ENCODE results near the gene PGLYRP2. TPM values are rescaled to one million over a fixed set of nuclear protein-coding genes. Genes with fewer than 3 reads are reported as not detected.

The PGLYRP2 gene
- total RNA-seq, result not detected

DNA sequence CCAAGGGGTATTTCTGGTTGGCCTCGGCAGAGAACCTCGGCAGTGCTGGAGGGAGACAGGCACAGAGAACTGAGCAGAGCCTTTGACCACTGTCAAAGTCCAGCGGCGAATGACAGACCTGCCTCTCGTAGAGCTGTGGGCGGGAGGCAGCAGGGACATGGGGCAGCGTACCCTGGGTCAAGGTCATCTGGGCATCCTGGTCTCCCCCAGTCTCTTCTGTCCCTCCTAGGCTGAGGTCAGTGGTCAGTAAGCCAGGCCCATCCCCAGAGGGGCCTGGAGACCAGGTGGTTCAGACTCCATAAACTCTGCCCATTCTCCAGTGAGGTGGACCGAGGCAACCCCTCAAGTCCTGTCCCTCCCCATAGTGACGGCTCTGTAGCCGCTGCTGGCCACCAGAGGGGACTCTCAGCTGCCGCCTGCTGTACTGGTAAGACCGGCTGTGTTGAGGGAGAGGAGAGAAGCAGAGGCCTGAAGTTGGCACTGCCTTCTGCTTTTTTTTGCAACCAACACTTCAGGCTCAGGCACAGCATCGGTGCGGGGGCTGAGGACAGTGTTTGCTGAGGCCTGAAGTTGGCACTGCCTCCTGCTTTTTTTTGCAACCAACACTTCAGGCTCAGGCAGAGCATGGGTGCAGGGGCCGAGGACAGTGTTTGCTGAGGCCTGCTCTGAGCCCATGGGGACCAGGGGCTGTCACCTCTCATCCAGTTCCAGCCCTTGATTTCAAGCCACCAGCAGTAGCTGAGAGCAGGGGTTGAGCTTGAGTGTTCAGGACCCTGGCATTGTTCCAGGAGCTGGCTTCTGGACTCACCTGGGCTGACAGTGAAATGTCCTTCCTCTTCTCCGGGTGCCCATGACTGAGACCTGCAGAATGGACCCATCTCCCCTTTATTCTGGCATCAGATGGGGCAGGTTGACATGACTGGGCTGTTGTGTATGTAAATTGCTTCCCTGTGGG lies at the start of gene PGLYRP2:
TSS of gene PGLYRP2 (minus strand) at position 111 of the 955 bp plus-strand sequence. CDS start 130 bp downstream, outside the sequence.
- Histone ChIP-seq H3K4me3 (no peak within 1 kb of the TSS), H3K36me3 (no peaks in the 10 kb centered on the region), H3K9me3 (no peaks in the 10 kb centered on the region), H3K27me3 (no peaks in the 10 kb centered on the region), H3K27ac (peak within 1 kb of the TSS in 1 of 4 donors; percentile 16), H3K4me1 (no peaks in the 10 kb centered on the region)
- 56 to 65% methylated on average over 4 to 16 of the region's 16 CpGs for WGBS, 2 donors
- TF ChIP-seq POLR2A (IDR thresholded peaks at IDR 0.05), result no peak
- TF ChIP-seq, protein P1, sequence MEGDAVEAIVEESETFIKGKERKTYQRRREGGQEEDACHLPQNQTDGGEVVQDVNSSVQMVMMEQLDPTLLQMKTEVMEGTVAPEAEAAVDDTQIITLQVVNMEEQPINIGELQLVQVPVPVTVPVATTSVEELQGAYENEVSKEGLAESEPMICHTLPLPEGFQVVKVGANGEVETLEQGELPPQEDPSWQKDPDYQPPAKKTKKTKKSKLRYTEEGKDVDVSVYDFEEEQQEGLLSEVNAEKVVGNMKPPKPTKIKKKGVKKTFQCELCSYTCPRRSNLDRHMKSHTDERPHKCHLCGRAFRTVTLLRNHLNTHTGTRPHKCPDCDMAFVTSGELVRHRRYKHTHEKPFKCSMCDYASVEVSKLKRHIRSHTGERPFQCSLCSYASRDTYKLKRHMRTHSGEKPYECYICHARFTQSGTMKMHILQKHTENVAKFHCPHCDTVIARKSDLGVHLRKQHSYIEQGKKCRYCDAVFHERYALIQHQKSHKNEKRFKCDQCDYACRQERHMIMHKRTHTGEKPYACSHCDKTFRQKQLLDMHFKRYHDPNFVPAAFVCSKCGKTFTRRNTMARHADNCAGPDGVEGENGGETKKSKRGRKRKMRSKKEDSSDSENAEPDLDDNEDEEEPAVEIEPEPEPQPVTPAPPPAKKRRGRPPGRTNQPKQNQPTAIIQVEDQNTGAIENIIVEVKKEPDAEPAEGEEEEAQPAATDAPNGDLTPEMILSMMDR (IDR thresholded peaks at IDR 0.05), result peak in 5 of 6 experiments; percentile 6 to 47 (median 29)
- ATAC-seq (ENCODE audit: low FRiP score in 2 of 2) (peak; percentile 63 to 75), DNase-seq (peak in 1 of 2 donors; percentile 78)

- H3K9me3 ChIP-seq, result no peaks in the 10 kb centered on the region
- TF ChIP-seq, protein P1 (IDR thresholded peaks at IDR 0.05), result no peak
- TF ChIP-seq POLR2A (IDR thresholded peaks at IDR 0.05), result no peak
- TF ChIP-seq POLR2AphosphoS5 (IDR thresholded peaks at IDR 0.05), result no peak
- TF ChIP-seq EP300 (IDR thresholded peaks at IDR 0.05), result no peak
- no peak overlapping the region for H3K27ac ChIP-seq
- H3K36me3 ChIP-seq, result no peaks in the 10 kb centered on the region
- no peaks in the 10 kb centered on the region for H3K27me3 ChIP-seq
- 58 to 83% methylated on average over 3 of the region's 3 CpGs for WGBS, 2 donors
- H3K4me3 ChIP-seq, result no peak overlapping the region
- ATAC-seq (ENCODE audit: low FRiP score in 2 of 2) (no peak), DNase-seq (no peak)
- H3K4me1 ChIP-seq, result peaks cover 0 to 2% (median under 1%) of the 10 kb centered on the region in 4 donors
These were observed 48.4 kb upstream of the PGLYRP2 start for GRCh38 chr19:15527705-15528104.

- no peak for DNase-seq
- WGBS, 2 donors, result 69 to 74% methylated on average over 2 of the region's 2 CpGs
- ATAC-seq (ENCODE audit: low FRiP score in 2 of 2), result no peak
- no peaks in the 10 kb centered on the region for H3K9me3 ChIP-seq
- no peak for TF ChIP-seq EP300 (IDR thresholded peaks at IDR 0.05)
- TF ChIP-seq POLR2AphosphoS5 (IDR thresholded peaks at IDR 0.05), result no peak
- TF ChIP-seq POLR2A (IDR thresholded peaks at IDR 0.05), result no peak
- TF ChIP-seq, protein P1 (IDR thresholded peaks at IDR 0.05), result no peak
- H3K27me3 ChIP-seq, result no peaks in the 10 kb centered on the region
- no peak overlapping the region for H3K4me3 ChIP-seq
- no peaks in the 10 kb centered on the region for H3K4me1 ChIP-seq
- H3K27ac ChIP-seq, result no peak overlapping the region
- no peaks in the 10 kb centered on the region for H3K36me3 ChIP-seq
These were observed 47.1 kb upstream of the PGLYRP2 start for GRCh38 chr19:15526408-15526807.

DNA sequence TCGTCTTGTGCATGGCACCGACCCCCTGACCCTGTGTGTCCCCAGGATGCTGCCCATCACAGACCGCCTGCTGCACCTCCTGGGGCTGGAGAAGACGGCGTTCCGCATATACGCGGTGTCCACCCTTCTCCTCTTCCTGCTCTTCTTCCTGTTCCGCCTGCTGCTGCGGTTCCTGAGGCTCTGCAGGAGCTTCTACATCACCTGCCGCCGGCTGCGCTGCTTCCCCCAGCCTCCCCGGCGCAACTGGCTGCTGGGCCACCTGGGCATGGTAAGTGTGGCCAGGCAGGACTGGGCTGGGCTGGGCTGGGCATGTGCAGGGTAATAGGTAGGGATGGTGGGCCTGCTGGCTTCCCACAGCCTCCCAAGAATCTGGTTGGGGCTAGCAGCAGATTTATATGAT lies 46.0 kb upstream of the PGLYRP2 start:
- Histone ChIP-seq H3K36me3 (no peaks in the 10 kb centered on the region), H3K4me1 (no peaks in the 10 kb centered on the region), H3K4me3 (no peak overlapping the region), H3K27me3 (no peaks in the 10 kb centered on the region), H3K9me3 (no peaks in the 10 kb centered on the region), H3K27ac (no peak overlapping the region)
- TF ChIP-seq, protein P1 (IDR thresholded peaks at IDR 0.05), result no peak
- TF ChIP-seq POLR2AphosphoS5 (IDR thresholded peaks at IDR 0.05) (no peak), POLR2A (IDR thresholded peaks at IDR 0.05) (no peak), EP300 (IDR thresholded peaks at IDR 0.05) (no peak)
- WGBS, 2 donors, result 74 to 82% methylated on average over 13 to 15 of the region's 15 CpGs
- ATAC-seq (ENCODE audit: low FRiP score in 2 of 2) (no peak), DNase-seq (peak in 1 of 2 donors; percentile 66)

Measured in upper lobe of left lung (tissue), 6 donors.